ENCODE measurements around the gene APOBEC3G.

Gene APOBEC3G

GRCh38 chr22:39090426-39091064 lies 13.5 kb downstream of the APOBEC3G start:
- DNase-seq (ENCODE audit: low read depth, low spot score): peak; percentile 33

- DNase-seq (ENCODE audit: low read depth, low spot score): no peak
These were observed 14.3 kb downstream of the APOBEC3G start for GRCh38 chr22:39091126-39092081.

- DNase-seq (ENCODE audit: low read depth, low spot score): no peak
These were observed 15.2 kb downstream of the APOBEC3G start for GRCh38 chr22:39092111-39092862.

GRCh38 chr22:39094717-39095389 lies 17.8 kb downstream of the APOBEC3G start:
- no peak for DNase-seq (ENCODE audit: low read depth, low spot score)

GRCh38 chr22:39095971-39096370 lies 18.9 kb downstream of the APOBEC3G start:
- DNase-seq (ENCODE audit: low read depth, low spot score): no peak

- no peak for DNase-seq (ENCODE audit: low read depth, low spot score)
These were observed 20.3 kb downstream of the APOBEC3G start, which contains the start of gene APOBEC3H for GRCh38 chr22:39097098-39098020. Gene APOBEC3H, plus strand, starts transcription at chr22:39097244. Its CDS starts 3,035 bp downstream, at chr22:39100279.

- no peak for DNase-seq (ENCODE audit: low read depth, low spot score)
These were observed 21.0 kb downstream of the APOBEC3G start for GRCh38 chr22:39098026-39098425.

GRCh38 chr22:39098576-39098975 lies 21.5 kb downstream of the APOBEC3G start:
- no peak for DNase-seq (ENCODE audit: low read depth, low spot score)

- no peak for DNase-seq (ENCODE audit: low read depth, low spot score)
These were observed 24.2 kb downstream of the APOBEC3G start for GRCh38 chr22:39101226-39101625.

- no peak for DNase-seq (ENCODE audit: low read depth, low spot score)
These were observed 26.4 kb downstream of the APOBEC3G start for GRCh38 chr22:39103431-39103830.

GRCh38 chr22:39106326-39106725 lies 29.3 kb downstream of the APOBEC3G start:
- DNase-seq (ENCODE audit: low read depth, low spot score): no peak

GRCh38 chr22:39108487-39108886 lies 31.4 kb downstream of the APOBEC3G start:
- DNase-seq (ENCODE audit: low read depth, low spot score): no peak

- DNase-seq (ENCODE audit: low read depth, low spot score): no peak
These were observed 32.3 kb downstream of the APOBEC3G start for GRCh38 chr22:39109361-39109760.

- DNase-seq (ENCODE audit: low read depth, low spot score): no peak
These were observed 33.8 kb downstream of the APOBEC3G start for GRCh38 chr22:39110631-39111561.

- DNase-seq (ENCODE audit: low read depth, low spot score): no peak
These were observed 37.0 kb downstream of the APOBEC3G start for GRCh38 chr22:39114112-39114511.

- no peak for DNase-seq (ENCODE audit: low read depth, low spot score)
These were observed 38.5 kb downstream of the APOBEC3G start for GRCh38 chr22:39115570-39115969.

GRCh38 chr22:39115977-39116621 lies 39.0 kb downstream of the APOBEC3G start:
- DNase-seq (ENCODE audit: low read depth, low spot score): no peak

GRCh38 chr22:39117585-39118191 lies 40.6 kb downstream of the APOBEC3G start:
- DNase-seq (ENCODE audit: low read depth, low spot score): peak; percentile 17

Data from activated naive CD8-positive, alpha-beta T cell treated with anti-CD3 and anti-CD28 coated beads, Interleukin-2, amount 50 U/mL, for 16 hours (primary cell).